Measurements from ENCODE around the gene CERS4.

The CERS4 gene

DNA sequence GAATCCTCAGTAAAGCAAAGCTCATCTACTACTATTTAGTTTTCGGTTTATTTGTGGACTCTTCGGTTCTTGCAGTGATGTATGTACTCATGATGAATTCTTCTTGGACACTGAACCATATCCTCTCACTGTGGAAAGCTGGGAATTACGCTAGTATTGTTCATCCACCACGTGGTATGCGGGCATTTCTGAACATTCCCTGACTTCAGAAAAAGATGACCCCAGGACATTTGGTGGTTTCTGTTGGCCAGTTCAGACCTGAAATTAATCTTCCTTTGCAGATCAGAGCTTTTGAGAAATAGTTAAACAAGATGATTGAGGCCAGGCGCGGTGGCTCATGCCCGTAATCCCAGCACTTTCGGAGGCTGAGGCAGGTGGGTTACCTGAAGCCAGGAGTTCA is 34.5 kb upstream of the CERS4 start:
- H3K27ac ChIP-seq, result no peak overlapping the region

DNA sequence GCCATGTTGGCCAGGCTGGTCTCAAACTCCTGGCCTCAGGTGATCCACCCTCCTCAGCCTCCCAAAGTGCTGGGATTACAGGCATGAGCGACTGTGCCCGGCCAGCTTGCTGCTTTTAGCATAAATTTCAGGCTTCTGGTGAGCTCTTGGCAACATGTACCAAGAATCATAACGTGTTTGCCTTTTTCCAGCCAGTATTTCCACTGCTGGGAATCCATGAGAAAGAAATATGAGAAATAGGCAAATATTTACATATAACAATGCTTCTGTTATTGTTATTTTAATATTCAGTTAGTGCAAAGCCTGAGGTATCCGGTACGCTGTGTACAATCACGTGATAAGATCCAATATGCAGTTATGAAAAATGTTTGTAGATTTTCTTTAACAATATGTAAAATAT is 29.2 kb upstream of the CERS4 start:
- peak overlapping the region; percentile 81 for H3K27ac ChIP-seq
- H3K9me3 ChIP-seq, result no peaks in the 10 kb centered on the region
- TF ChIP-seq, protein P1, sequence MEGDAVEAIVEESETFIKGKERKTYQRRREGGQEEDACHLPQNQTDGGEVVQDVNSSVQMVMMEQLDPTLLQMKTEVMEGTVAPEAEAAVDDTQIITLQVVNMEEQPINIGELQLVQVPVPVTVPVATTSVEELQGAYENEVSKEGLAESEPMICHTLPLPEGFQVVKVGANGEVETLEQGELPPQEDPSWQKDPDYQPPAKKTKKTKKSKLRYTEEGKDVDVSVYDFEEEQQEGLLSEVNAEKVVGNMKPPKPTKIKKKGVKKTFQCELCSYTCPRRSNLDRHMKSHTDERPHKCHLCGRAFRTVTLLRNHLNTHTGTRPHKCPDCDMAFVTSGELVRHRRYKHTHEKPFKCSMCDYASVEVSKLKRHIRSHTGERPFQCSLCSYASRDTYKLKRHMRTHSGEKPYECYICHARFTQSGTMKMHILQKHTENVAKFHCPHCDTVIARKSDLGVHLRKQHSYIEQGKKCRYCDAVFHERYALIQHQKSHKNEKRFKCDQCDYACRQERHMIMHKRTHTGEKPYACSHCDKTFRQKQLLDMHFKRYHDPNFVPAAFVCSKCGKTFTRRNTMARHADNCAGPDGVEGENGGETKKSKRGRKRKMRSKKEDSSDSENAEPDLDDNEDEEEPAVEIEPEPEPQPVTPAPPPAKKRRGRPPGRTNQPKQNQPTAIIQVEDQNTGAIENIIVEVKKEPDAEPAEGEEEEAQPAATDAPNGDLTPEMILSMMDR (IDR thresholded peaks at IDR 0.05), result no peak
- H3K36me3 ChIP-seq, result no peaks in the 10 kb centered on the region
- H3K27me3 ChIP-seq, result no peaks in the 10 kb centered on the region
- no peak overlapping the region for H3K4me3 ChIP-seq (ENCODE audit: low read depth in 1 of 2, low read length in 1 of 2)
- H3K4me1 ChIP-seq (ENCODE audit: control insufficient read depth in 1 of 2, insufficient read depth in 1 of 2, low read depth in 1 of 2, low read length in 1 of 2), result peaks cover 21 to 29% of the 10 kb centered on the region in 2 experiments

More for the DNA sequence above, 34.5 kb upstream of the CERS4 start:
- no peaks in the 10 kb centered on the region for H3K9me3 ChIP-seq
- H3K4me1 ChIP-seq (ENCODE audit: control insufficient read depth in 1 of 2, insufficient read depth in 1 of 2, low read depth in 1 of 2, low read length in 1 of 2), result peaks cover 0 to 4% of the 10 kb centered on the region in 2 experiments
- H3K4me3 ChIP-seq (ENCODE audit: low read depth in 1 of 2, low read length in 1 of 2), result no peak overlapping the region
- no peaks in the 10 kb centered on the region for H3K36me3 ChIP-seq
- H3K27me3 ChIP-seq, result no peaks in the 10 kb centered on the region
- TF ChIP-seq, protein P1 (IDR thresholded peaks at IDR 0.05), result no peak

DNA sequence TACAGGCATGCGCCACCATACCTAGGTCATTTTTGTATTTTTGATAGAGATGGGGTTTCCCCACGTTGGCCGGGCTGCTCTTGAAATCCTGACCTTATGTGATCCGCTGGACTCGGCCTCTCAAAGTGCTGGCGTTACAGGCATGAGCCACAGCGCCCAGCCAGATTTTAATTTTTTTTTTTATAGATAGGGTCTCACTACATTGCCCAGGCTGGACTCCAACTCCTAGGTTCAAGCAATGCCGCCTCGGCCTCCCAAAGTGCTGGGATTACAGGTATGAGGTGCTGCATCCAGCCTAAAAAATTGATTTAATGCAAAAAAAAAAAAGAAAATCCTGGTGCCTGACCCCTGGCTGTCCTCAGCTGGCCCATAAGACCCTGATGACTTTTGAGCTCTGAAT is 24.9 kb upstream of the CERS4 start:
- no peaks in the 10 kb centered on the region for H3K9me3 ChIP-seq
- H3K27ac ChIP-seq, result no peak overlapping the region
- H3K36me3 ChIP-seq, result no peaks in the 10 kb centered on the region
- H3K27me3 ChIP-seq, result no peaks in the 10 kb centered on the region
- no peak overlapping the region for H3K4me3 ChIP-seq (ENCODE audit: low read depth in 1 of 2, low read length in 1 of 2)
- TF ChIP-seq, protein P1 (IDR thresholded peaks at IDR 0.05), result no peak
- peaks cover 21 to 29% of the 10 kb centered on the region in 2 experiments for H3K4me1 ChIP-seq (ENCODE audit: control insufficient read depth in 1 of 2, insufficient read depth in 1 of 2, low read depth in 1 of 2, low read length in 1 of 2)

DNA sequence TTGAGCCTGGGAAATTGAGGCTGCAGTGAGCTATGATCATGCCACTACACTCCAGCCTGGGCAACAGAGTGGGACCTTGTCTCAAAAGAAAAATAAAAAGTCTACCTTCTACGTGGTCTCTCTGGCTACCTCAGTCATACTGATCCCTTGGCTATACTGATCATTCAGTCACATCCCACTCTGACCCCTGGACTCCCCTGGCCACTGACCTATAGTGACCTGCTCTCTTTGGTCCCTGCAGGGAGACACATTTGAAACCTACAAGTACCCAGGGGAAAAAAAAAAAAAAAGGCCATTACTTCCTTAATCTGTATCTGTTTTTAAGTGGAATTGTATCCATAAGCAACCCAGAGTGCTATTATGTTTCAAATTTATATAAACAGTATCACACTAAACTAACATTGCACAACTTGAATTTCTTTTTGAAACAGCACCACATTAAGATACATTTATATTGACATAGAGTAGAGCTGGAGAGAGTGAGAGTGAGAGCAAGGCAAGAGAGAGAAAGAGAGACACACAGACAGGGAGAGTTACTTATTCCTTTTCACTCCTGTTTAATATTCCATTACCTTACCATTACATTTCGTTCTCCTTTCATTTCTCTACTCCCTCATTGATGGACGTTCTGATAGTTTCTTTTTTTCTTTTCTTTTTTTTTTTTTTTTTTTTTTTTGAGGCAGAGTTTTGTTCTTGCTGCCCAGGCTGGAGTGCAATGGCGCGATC is 23.7 kb upstream of the CERS4 start:
- Histone ChIP-seq H3K27ac (no peak overlapping the region), H3K9me3 (no peaks in the 10 kb centered on the region), H3K27me3 (no peaks in the 10 kb centered on the region), H3K4me1 (ENCODE audit: control insufficient read depth in 1 of 2, insufficient read depth in 1 of 2, low read depth in 1 of 2, low read length in 1 of 2) (peaks cover 14 to 17% of the 10 kb centered on the region in 2 experiments), H3K4me3 (ENCODE audit: low read depth in 1 of 2, low read length in 1 of 2) (no peak overlapping the region), H3K36me3 (no peaks in the 10 kb centered on the region)
- TF ChIP-seq, protein P1 (IDR thresholded peaks at IDR 0.05), result no peak

DNA sequence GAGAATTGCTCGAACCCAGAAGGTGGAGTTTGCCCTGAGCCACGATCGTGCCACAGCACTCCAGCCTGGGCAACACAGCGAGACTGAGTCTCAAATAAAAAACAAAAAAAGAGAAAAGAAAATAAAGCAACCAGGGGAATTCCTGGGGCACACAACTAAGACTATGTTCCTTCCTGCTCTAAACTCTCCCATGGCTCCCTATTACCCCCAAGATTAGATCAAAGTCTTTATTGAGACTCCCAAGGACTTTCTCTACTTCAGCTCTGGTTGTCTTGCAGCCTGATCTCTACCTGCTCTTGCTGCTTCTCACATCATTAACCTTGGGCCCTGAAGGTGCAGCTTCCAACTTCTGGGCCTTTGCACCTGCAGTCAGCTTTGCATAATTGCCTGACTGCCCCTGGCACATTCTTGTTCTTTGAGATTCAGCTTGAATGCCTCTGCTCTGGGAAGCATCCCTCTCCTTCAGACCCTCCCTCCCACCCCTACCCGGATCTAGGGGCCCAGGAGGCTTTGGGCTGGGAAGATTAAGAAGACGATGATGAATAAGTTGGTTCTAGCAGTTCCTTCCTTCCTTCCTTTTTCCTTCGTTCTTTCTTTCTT is 16.8 kb upstream of the CERS4 start:
- Histone ChIP-seq H3K27ac (peak overlapping the region; percentile 94), H3K9me3 (no peaks in the 10 kb centered on the region), H3K4me1 (ENCODE audit: control insufficient read depth in 1 of 2, insufficient read depth in 1 of 2, low read depth in 1 of 2, low read length in 1 of 2) (peaks cover 45 to 47% of the 10 kb centered on the region in 2 experiments), H3K4me3 (ENCODE audit: low read depth in 1 of 2, low read length in 1 of 2) (no peak overlapping the region), H3K36me3 (no peaks in the 10 kb centered on the region), H3K27me3 (no peaks in the 10 kb centered on the region)
- TF ChIP-seq, protein P1 (IDR thresholded peaks at IDR 0.05), result no peak

Data from neutrophil (primary cell).